Central memory CD4-positive, alpha-beta T cell (primary cell): ENCODE measurements around the gene KLF14.
"Not testable (repeated sequence)": the region's sequence is repeated elsewhere in the genome, so short reads cannot be mapped to it uniquely, and the experiment has no call there.

Source experiments
- DNase-seq: peaks from one replicate; pipeline ENCODE4 v3.0.0; 2022

The KLF14 gene

GRCh38 chr7:130712416-130712815, 21.6 kb downstream of the KLF14 start:
- DNase-seq: no peak

- no peak for DNase-seq
Measured at GRCh38 chr7:130708766-130709165, 25.2 kb downstream of the KLF14 start.

GRCh38 chr7:130708001-130708400, 26.0 kb downstream of the KLF14 start:
- no peak for DNase-seq

- no peak for DNase-seq
Measured at GRCh38 chr7:130703851-130704250, 30.2 kb downstream of the KLF14 start.

- no peak for DNase-seq
Measured at GRCh38 chr7:130701650-130702049, 32.4 kb downstream of the KLF14 start.

DNA sequence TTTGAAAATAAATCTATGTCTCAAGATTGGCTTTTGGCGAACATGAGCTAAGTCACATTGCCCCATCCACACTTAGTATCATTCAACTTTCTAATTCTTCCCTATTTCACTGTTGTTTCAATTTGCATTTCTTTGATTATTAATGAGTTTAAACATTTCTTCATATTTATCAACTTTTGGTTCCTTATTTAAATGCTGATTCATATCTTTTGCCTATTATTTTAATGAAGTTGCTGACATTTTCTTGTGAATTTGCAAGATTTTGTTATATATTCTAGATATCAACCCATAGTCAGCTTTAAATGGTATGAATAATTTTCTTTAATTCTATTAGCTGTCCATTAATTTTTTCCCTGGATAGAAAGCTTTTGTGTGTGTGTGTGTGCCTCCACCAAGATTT, 33.2 kb downstream of the KLF14 start:
- no peak for DNase-seq

- DNase-seq: no peak
Measured at GRCh38 chr7:130699686-130700085, 34.3 kb downstream of the KLF14 start.

DNA sequence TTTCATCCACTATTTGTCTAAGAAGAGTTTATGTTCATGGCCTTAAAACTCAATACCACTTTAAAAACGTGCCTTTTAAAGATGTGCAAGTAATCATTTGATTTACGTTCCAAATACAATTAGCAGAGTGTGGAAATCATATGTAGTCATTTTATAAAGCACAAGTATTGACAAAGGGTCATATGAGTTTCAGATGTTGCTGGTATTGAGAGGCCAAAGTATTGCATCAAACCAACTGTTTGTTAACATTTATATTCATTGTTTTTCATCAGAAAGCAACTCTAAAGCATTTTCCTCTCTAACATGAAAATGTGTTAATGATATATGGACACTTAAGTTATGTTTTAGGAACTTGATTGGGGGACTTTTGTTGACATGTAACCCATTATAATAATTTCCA, 36.2 kb downstream of the KLF14 start:
- no peak for DNase-seq

GRCh38 chr7:130695840-130696239, 38.2 kb downstream of the KLF14 start:
- DNase-seq: no peak

- DNase-seq: not testable (repeated sequence)
Measured at GRCh38 chr7:130692396-130692795, 41.6 kb downstream of the KLF14 start.

DNA sequence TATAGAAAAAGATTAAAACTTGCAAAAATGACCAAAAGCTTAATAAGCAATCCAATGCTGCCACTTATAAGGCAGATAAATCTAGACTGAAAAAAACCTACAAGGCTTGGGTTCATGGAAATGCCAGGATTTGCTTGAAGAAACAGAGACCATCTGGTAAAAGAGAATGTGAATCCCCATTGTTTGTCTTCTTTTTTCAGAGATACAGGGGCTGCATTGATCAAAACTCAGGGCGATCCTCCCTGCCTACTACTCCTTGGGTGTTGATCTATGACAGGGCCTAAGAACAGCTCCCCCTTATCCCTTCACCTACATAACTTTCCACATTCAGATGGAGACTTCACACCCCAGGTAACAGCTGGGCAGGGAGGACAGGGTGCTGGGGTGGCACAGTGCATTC, 44.3 kb downstream of the KLF14 start:
- no peak for DNase-seq

DNA sequence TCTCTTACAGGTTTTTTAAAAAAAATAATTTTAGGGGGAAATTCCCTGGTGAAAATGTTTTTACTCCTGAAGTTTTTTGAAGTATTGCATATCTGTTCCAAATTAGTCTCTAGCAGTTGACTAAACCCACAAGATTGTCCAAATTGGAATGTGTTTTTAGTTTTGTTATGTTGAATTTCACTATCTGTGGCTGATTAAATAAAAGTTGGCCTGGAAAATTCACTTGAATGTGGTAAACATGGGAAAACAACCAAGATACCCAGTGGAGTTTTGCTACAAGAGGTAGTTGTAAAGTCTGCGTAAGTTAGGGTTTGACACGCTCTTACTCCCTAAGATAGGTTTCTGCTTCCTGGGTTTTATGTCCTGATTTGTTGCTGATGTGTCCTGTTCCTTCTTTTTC, 51.0 kb downstream of the KLF14 start:
- DNase-seq: no peak
